ENCODE data around the gene MMGT1. TPM values are rescaled to one million over a fixed set of nuclear protein-coding genes. Genes with fewer than 3 reads are reported as not detected.

The MMGT1 gene
- total and polyA plus RNA-seq, 2 donors (not counting 3 experiments of a cell fraction or from before 2014, with no cell fraction given): 10.4 to 18.8 TPM

DNA sequence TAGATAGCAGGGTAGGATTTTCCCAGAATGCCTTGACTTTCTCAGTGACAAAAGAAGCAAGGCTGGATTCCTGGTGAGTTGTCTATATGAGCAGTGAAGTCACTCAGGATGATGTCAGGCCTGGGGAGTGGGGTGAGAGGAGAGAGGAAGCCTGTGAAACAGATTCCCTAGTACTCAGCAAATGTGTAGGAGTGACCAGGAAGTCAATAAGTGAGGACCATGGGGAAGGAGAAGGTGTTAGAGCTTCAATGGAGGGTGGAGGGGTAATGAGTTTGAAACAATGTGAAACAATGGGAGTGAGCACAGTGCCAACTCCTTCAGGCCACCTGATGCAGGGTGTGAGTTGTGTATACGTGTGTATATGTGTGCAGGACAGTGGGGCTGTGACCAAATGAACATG, 9.1 kb upstream of the MMGT1 start:
- Histone ChIP-seq H3K36me3 (ENCODE audit: control insufficient read depth in 2 of 2, extremely low read depth in 1 of 2, insufficient read depth in 2 of 2, low read length in 2 of 2) (no peaks in the 10 kb centered on the region), H3K9ac (replicated peaks; ENCODE audit: extremely low read depth, insufficient read depth, low read length) (no peak overlapping the region), H3K79me2 (ENCODE audit: control insufficient read depth, insufficient read depth, low read length) (peaks cover 7% of the 10 kb centered on the region), H4K20me1 (replicated peaks; ENCODE audit: control insufficient read depth, extremely low read depth, insufficient read depth, low read length) (no peaks in the 10 kb centered on the region), H3K27ac (ENCODE audit: insufficient read depth, low read depth, low read length) (no peak overlapping the region), H3K4me1 (ENCODE audit: control insufficient read depth, extremely low read depth, insufficient read depth, low read length) (peaks cover 6% of the 10 kb centered on the region), H2AFZ (ENCODE audit: low read depth, low read length) (no peak overlapping the region), H3K4me2 (ENCODE audit: insufficient read depth, low read length) (no peak overlapping the region), H3K9me3 (replicated peaks; ENCODE audit: control insufficient read depth, insufficient read depth, low read length) (no peaks in the 10 kb centered on the region), H3K4me3 (replicated peaks in 1 of 3; ENCODE audit: insufficient read depth in 1 of 3, low read depth in 1 of 3, low read length in 3 of 3) (no peak overlapping the region), H3K27me3 (ENCODE audit: control insufficient read depth in 2 of 2, insufficient read depth in 2 of 2, low read length in 2 of 2) (no peaks in the 10 kb centered on the region), H3K9me1 (replicated peaks; ENCODE audit: control insufficient read depth, extremely low read depth, insufficient read depth, low read length) (no peaks in the 10 kb centered on the region)
- dilution Hi-C loops (cut with MboI; ENCODE audit: extremely low pct_ligation_motif_present, low sequenced_read_pairs) (no loop called here), intact Hi-C loops (cut with micrococcal nuclease) (no loop called here)
- ChIA-PET CTCF (no interaction called here), POLR2A (no interaction called here)
- no peak for TF ChIP-seq JUN (IDR thresholded peaks at IDR 0.05; ENCODE audit: borderline replicate concordance, insufficient read depth, insufficient read length, low read depth)
- FAIRE-seq (no peak), DNase-seq (ENCODE audit: low read depth, low spot score) (no peak)
- BruUV-seq (replicated peaks): no TSS peak

DNA sequence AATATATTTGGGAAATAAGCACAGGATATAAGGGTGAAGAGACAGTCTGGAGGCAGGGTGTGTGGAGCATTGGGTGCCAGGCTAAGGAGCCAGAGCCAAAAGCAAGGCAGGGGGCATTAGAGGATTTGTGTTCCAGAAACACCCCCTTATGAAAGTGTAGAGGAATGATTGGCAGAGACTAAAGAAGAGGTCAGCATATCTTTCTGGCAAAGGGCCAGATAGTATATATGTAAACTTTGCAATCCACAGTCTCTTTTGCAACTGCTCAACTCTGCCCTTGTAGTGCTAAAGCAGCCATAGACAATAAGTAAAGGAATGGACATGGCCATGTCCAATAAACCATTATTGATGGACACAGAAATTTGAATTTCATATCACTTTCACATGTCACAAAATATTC, 7.9 kb upstream of the MMGT1 start:
- no peaks in the 10 kb centered on the region for H3K9me3 ChIP-seq (replicated peaks; ENCODE audit: control insufficient read depth, insufficient read depth, low read length)
- peaks cover 7% of the 10 kb centered on the region for H3K79me2 ChIP-seq (ENCODE audit: control insufficient read depth, insufficient read depth, low read length)
- H3K9ac ChIP-seq (replicated peaks; ENCODE audit: extremely low read depth, insufficient read depth, low read length): no peak overlapping the region
- H4K20me1 ChIP-seq (replicated peaks; ENCODE audit: control insufficient read depth, extremely low read depth, insufficient read depth, low read length): no peaks in the 10 kb centered on the region
- H3K9me1 ChIP-seq (replicated peaks; ENCODE audit: control insufficient read depth, extremely low read depth, insufficient read depth, low read length): no peaks in the 10 kb centered on the region
- no peaks in the 10 kb centered on the region for H3K36me3 ChIP-seq (ENCODE audit: control insufficient read depth in 2 of 2, extremely low read depth in 1 of 2, insufficient read depth in 2 of 2, low read length in 2 of 2)
- no peak overlapping the region for H3K4me3 ChIP-seq (replicated peaks in 1 of 3; ENCODE audit: insufficient read depth in 1 of 3, low read depth in 1 of 3, low read length in 3 of 3)
- H3K27me3 ChIP-seq (ENCODE audit: control insufficient read depth in 2 of 2, insufficient read depth in 2 of 2, low read length in 2 of 2): no peaks in the 10 kb centered on the region
- CTCF ChIA-PET: no interaction called here
- no peak for TF ChIP-seq MYC (IDR thresholded peaks at IDR 0.05; ENCODE audit: low read depth, low read length)
- no peak for TF ChIP-seq FOS (IDR thresholded peaks at IDR 0.05; ENCODE audit: borderline replicate concordance, insufficient read depth, low read length)
- no peak for TF ChIP-seq EZH2 (IDR thresholded peaks at IDR 0.05; ENCODE audit: borderline replicate concordance, low read depth, low read length, severe bottlenecking)
- TF ChIP-seq, protein P1, sequence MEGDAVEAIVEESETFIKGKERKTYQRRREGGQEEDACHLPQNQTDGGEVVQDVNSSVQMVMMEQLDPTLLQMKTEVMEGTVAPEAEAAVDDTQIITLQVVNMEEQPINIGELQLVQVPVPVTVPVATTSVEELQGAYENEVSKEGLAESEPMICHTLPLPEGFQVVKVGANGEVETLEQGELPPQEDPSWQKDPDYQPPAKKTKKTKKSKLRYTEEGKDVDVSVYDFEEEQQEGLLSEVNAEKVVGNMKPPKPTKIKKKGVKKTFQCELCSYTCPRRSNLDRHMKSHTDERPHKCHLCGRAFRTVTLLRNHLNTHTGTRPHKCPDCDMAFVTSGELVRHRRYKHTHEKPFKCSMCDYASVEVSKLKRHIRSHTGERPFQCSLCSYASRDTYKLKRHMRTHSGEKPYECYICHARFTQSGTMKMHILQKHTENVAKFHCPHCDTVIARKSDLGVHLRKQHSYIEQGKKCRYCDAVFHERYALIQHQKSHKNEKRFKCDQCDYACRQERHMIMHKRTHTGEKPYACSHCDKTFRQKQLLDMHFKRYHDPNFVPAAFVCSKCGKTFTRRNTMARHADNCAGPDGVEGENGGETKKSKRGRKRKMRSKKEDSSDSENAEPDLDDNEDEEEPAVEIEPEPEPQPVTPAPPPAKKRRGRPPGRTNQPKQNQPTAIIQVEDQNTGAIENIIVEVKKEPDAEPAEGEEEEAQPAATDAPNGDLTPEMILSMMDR (IDR thresholded peaks at IDR 0.05; ENCODE audit: extremely low read depth in 1 of 2, insufficient read depth in 1 of 2, low read depth in 1 of 2, low read length in 2 of 2): no peak
- no peak for TF ChIP-seq JUN (IDR thresholded peaks at IDR 0.05; ENCODE audit: borderline replicate concordance, insufficient read depth, insufficient read length, low read depth)
- TF ChIP-seq GATA2 (IDR thresholded peaks at IDR 0.05; ENCODE audit: insufficient read depth, insufficient read length, low read depth, low read length): no peak
- TF ChIP-seq, protein P2, sequence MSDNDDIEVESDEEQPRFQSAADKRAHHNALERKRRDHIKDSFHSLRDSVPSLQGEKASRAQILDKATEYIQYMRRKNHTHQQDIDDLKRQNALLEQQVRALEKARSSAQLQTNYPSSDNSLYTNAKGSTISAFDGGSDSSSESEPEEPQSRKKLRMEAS (IDR thresholded peaks at IDR 0.05; ENCODE audit: insufficient read depth, insufficient read length): no peak
- TF ChIP-seq POLR2A (IDR thresholded peaks at IDR 0.05; ENCODE audit: low read depth, low read length): no peak
- no peak for TF ChIP-seq POLR2AphosphoS5 (IDR thresholded peaks at IDR 0.05; ENCODE audit: insufficient read depth, low read depth, low read length)
- intact Hi-C loops (cut with micrococcal nuclease): no loop called here
- no peak for FAIRE-seq
- H3K4me2 ChIP-seq (ENCODE audit: insufficient read depth, low read length): no peak overlapping the region
- peaks cover 6% of the 10 kb centered on the region for H3K4me1 ChIP-seq (ENCODE audit: control insufficient read depth, extremely low read depth, insufficient read depth, low read length)
- H2AFZ ChIP-seq (ENCODE audit: low read depth, low read length): no peak overlapping the region
- no TSS peak for BruUV-seq (replicated peaks)
- H3K27ac ChIP-seq (ENCODE audit: insufficient read depth, low read depth, low read length): no peak overlapping the region
- dilution Hi-C loops (cut with MboI; ENCODE audit: extremely low pct_ligation_motif_present, low sequenced_read_pairs): no loop called here
- POLR2A ChIA-PET: interaction anchor here (0.5 kb wide), 1 partner anchor 460 kb away, joined by 3 read pairs; no protein-coding TSS in a partner anchor
- no peak for DNase-seq (ENCODE audit: low read depth, low spot score)
